Myocyte (in vitro differentiated cells): ENCODE results near the gene ERGIC1. TPM values are rescaled to one million over a fixed set of nuclear protein-coding genes. Genes with fewer than 3 reads are reported as not detected.
A peak's percentile ranks its signal among the peaks of the same experiment; 100 is the strongest.

ENCODE experiments used
- DNase-seq: peaks from one replicate; pipeline ENCODE4 v3.0.0-alpha.2; 2012; ENCODE audit warnings: low read depth
- total RNA-seq: library from RNA; depleted of rRNA; stranded (reverse); fragments of >200 nt; gene quantifications from 2 replicates; pipeline ENCODE4 v1.2.3, GENCODE V29; 2014

Gene ERGIC1
- total RNA-seq, 1 donor from 2014 or later = 120 TPM

GRCh38 chr5:172827841-172828240 lies 6.2 kb upstream of the ERGIC1 start:
- DNase-seq = no peak

DNA sequence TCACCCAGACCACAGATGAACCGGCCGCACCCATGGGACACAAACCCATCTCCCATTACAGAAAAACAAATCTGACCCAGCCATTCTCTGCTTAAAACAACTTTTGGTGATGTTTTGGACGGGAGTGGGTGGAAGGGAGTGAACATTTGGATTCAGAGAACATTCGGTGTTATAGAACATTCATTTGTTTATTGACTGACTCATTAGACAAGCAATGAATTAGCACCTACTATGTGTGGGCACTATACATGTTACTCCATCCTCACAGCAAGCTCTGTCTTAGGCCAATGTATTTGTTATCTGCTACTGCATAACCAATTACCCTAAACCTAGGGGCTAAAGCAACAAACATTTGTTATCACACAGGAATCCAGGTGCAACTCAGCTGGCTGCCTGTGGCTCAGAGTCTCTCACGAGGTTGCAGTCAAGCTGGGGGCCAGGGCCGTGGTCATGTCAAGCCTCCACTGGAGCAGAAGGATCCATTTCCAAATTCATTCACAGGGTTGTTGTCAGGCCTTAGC lies 5.1 kb upstream of the ERGIC1 start:
- DNase-seq = peak; percentile 81

DNA sequence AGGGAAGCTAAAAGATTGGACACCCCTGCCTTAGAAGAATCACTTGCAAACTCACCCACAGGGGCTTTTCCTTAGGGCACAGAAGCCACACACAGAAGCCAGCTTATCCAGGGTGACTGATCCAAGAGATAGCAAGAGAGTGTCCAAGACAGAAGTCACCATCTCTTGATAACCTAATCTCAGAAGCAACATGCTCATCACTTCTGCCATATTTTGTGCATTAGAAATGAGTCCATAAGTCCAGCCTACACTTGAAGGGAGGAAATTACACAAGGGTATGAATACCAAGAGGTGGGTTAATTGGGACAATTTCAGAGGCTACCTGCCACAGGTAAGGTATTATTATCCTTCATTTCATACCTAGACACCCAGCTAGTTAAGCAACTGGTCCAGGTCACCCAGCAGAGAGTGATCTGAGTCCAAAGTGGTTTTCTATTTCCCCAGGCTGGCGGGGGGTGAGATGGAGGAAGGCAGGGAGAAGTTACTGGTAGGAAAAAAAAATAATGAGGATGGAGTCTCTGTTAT lies 3.7 kb upstream of the ERGIC1 start:
- no peak for DNase-seq

- DNase-seq = no peak
Observed at GRCh38 chr5:172830876-172831662, 3.0 kb upstream of the ERGIC1 start.

DNA sequence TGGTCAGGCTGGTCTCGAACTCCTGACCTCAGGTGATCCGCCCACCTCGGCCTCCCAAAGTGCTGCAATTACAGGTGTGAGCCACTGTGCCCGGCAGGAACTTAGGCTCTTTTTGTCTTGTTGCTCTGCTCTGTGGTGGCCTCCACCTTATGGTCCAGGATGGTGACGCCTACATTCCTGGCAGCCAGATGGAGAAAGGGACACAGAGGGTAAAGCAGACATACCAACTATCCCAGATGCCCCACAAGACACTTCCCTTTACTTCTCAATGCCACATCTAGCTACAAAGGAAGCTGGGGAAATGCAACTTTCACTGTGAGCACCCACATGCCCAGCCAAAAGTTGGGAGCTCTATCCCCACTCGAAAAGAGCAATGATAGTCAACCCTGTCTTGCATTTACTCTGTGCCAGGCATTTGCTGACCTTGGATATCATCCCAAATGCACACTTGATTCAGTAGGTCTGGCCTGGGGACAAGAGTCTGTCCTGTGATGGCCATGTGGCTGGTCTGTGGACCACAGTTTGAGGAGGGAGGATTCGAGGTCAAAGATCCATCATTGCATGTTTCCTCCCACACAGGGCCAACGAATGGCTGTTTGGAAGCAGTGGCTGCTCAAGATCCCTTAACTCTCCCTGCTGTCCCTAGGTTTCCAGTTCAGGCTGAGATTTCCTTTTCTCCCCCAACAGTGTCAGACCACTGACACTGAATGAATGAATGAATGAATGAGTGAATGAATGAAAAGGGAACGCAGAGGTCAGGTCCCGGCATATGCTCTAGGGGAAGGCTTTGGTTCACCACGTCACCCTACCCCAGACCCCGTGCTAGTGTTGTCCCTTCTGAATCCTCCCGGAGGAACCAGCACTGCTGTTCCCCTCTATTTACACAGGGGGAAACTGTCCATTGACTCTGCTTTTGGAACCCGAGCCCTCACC lies 1.4 kb upstream of the ERGIC1 start:
- peak; percentile 32 for DNase-seq

- peak; percentile 53 for DNase-seq
Observed at GRCh38 chr5:172833372-172833685, 722 bp upstream of the ERGIC1 start.

GRCh38 chr5:172834415-172835289 lies 601 bp downstream of the ERGIC1 start:
- no peak for DNase-seq

- no peak for DNase-seq
Observed at GRCh38 chr5:172835290-172835993, 1.4 kb downstream of the ERGIC1 start.

GRCh38 chr5:172835994-172836356 lies 1.9 kb downstream of the ERGIC1 start:
- no peak for DNase-seq

- no peak for DNase-seq
Observed at GRCh38 chr5:172837640-172838039, 3.6 kb downstream of the ERGIC1 start.

DNA sequence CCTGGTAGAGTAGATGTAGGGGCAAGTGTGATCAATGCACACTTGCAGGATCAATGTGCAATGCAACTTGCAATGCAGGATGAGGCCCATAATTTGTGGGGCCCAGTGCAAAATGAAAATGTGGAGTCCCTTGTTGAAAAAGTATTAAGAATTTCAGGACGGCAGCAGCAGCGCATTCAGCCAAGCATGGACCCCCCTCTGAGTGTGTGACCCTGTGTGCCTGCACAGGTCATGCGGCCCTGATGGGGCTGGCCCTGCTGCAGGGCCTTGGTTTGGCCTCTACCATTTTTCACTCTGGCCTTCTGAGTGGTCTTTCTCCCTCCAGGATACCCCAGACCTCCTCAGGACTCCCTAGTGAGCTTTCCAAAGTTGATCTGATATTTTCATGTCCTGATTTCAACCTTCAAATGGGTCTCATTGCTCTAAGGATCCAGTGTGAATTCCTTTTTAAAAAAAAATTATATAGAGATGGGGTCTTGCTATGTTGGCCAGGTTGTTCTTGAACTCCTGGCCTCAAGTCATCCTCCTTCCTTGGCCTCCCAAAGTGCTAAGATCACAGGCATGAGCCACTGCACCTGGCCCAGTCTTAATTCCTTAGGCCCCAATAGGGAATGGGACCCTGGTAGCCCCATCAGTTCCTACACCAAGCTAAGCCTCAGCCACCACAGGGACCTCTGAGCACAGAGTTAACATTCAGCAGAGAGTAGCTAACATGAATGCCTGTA lies 4.3 kb downstream of the ERGIC1 start:
- no peak for DNase-seq

DNA sequence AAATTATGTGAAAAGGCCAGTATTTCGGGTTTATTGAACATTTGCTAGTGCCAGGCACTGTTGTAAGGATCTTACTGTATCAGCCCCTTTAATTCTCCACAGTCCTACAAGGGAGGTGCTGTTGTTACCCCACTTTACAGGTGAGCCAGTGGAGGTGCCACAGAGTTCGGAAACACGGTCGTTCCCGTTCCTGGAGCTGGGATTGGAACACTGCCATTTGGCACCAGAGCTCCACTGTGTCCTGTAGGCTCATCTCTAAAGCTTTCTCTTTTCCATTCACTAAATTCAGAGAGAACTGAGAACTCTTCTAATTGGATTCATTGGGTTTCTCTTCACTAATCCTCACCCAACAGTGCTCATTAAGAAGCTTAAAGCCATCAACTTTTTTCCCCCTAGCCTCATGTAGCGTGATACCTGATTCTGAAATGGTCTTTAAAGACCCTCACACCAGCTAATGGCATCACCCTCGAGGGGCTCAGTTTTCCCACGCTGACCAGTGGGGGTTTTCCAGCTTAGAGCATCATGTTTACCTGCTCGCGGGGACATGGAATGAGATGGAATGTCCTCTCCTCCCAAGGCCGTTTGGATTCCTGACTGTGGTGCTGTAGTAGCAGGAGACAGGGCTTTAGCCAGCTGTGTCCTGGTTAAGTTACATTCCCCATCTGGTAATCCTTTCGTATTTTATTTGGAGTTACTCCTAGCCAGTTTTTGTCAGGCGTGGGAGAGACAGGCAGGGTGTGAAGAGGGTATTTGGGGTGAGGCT lies 5.8 kb downstream of the ERGIC1 start:
- DNase-seq = no peak

DNA sequence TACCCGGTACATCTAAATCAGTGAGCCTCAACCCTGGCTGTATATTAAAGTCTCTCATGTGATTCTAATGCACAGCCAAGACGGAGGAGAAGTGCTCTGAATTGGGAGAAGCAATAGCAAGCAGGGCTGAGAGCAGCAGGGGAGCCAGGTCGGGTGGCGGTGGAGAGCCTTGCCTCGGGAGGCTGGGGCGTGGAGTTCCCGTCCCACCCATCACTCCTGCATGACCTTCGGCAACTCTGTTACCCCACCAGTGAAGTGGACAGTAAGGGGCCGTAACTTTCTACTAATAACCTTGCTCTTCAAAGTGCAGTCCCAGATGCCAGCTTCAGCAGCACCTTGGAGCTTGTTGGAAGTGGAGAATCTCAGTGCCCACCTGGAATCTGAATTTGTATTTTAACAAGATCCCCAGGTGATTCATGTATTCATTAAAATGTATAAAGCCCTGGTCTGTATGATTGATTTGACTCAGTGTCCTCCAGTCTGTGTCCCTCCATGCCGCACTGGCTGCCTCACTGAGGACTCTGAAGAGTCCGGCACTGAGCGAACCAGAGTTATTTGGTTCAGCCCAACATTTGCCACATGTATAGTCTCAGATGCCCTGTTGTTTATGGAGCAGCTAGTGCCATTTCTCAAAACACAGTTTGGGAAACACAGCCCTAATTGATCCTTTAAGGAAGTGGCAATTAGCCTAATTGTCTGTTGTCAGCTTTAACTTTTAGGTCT lies 6.5 kb downstream of the ERGIC1 start:
- no peak for DNase-seq

DNA sequence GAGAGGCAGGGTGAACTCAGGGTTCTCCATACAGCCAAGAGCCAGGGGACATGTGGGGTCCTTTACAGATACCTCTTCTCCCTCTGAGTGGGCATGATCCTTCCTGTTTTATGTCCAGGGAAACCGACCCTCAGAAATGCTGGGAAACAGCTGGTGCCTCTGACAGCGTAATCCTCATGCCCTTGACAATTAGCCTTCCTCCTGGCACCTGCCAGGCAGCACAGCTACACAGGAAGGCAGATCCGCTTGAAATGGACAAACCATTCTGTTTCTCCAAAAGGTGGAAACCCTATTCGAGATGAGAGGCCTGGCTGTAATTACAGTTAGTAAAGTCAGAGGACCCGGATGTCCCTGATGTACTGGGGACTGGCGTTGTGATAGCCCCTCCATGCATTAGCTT lies 7.2 kb downstream of the ERGIC1 start:
- no peak for DNase-seq

DNA sequence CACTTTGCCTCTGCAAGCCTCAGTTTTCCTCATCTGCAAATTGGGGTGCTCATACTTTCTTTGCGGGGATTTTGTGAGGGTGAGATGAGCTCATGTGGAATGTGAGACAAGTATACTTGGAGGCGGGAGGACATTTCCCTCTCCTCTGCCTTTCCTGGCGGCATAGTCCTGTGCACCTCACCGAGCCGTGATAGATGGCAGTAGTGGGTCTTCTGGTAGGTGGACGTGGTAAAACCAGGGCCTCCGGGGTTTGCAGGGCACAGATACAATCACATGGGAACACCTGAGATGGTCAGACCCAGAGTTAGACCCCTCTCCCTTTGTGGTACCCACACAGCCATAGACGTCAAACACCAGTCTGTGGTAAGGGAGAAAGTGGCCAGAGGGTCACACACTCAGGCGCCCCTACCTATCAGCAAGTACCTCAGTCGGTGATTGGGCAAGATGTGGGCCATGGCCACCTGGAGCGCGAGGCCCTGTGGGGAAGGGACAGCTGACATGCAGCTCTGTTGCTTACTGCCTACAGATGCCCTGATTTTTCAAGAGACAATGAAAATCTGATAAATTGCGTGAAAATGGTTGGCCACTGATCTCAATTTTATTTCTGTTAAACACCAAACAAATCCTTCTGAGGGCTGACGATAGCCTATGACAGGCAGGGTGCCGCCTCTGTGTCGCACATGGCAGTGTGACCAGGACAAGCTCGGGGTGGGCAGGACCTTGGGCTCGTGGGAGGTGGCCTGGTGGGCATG lies 9.9 kb downstream of the ERGIC1 start:
- no peak for DNase-seq

DNA sequence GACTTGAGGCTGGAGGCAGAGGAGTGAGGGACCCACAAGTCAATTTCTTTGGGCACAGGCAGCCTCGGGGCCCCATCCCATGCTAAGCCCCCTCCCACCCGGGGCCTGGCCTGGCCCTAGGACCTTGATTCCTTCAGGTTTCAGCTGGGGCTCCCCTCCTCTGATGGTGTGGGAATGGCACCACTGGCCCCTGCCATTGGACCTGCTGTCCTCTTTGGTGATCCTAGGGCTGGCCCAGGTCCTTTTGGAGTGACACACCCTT lies 10.5 kb downstream of the ERGIC1 start:
- no peak for DNase-seq

DNA sequence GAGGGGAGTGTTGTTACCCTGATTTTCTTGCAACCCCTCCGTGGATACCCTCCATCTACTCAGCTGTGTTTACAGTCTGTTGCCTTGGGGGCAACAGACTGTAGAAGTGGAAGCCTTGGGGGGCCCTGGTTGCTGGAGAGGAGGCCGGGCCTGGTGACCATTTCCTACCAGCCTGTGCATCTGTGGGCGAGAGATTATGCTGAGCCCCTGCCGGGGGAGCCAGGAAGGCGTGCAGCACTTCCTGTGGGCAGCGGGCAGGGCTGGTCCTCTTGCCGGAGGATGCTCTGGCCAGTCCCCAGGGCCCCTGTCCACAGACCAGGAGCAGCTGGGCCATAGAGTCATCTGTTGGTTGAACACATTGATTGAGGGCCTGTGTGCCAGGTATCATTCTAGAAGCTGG lies 11.1 kb downstream of the ERGIC1 start:
- DNase-seq = no peak

GRCh38 chr5:172845576-172845975 lies 11.5 kb downstream of the ERGIC1 start:
- no peak for DNase-seq
